Measurements from ENCODE around the gene C4orf50.

C4orf50 gene

GRCh38 chr4:5888222-5889001 is 129.8 kb downstream of the C4orf50 start:
- no peak for TF ChIP-seq ESRRG (CRISPR knock-in tag; IDR thresholded peaks at IDR 0.05)
- no peak for TF ChIP-seq PATZ1 (CRISPR knock-in tag; IDR thresholded peaks at IDR 0.05; ENCODE audit: borderline replicate concordance)
- TF ChIP-seq OSR1 (CRISPR knock-in tag; IDR thresholded peaks at IDR 0.05) = no peak
- TF ChIP-seq PPARA (CRISPR knock-in tag; IDR thresholded peaks at IDR 0.05; ENCODE audit: borderline replicate concordance) = no peak
- no peak; the same call in 2 of the 3 replicates for ATAC-seq

- no peak for TF ChIP-seq RARB (CRISPR knock-in tag; IDR thresholded peaks at IDR 0.05)
- TF ChIP-seq ISL1 (CRISPR knock-in tag; IDR thresholded peaks at IDR 0.05) = no peak
- no peak for TF ChIP-seq ZNF565 (CRISPR knock-in tag; conservative IDR thresholded peaks at IDR 0.05; ENCODE audit: low read depth)
- TF ChIP-seq GLIS3 (CRISPR knock-in tag; IDR thresholded peaks at IDR 0.05) = no peak
- no peak for TF ChIP-seq ZC3H10 (CRISPR knock-in tag; IDR thresholded peaks at IDR 0.05)
- no peak for TF ChIP-seq ESRRG (CRISPR knock-in tag; IDR thresholded peaks at IDR 0.05)
- no peak for TF ChIP-seq OSR1 (CRISPR knock-in tag; IDR thresholded peaks at IDR 0.05)
- peak; percentile 27; the same call in 2 of the 3 replicates for ATAC-seq
Measured at GRCh38 chr4:5887361-5888221, 130.6 kb downstream of the C4orf50 start.

- TF ChIP-seq TSHZ2 (CRISPR knock-in tag; IDR thresholded peaks at IDR 0.05) (no peak), CREB5 (CRISPR knock-in tag; IDR thresholded peaks at IDR 0.05; ENCODE audit: low read depth) (no peak), ZNF8 (CRISPR knock-in tag; IDR thresholded peaks at IDR 0.05) (no peak), CSDC2 (CRISPR knock-in tag; IDR thresholded peaks at IDR 0.05) (no peak), OSR1 (CRISPR knock-in tag; IDR thresholded peaks at IDR 0.05) (no peak), POU6F1 (CRISPR knock-in tag; IDR thresholded peaks at IDR 0.05; ENCODE audit: borderline replicate concordance, low read depth) (no peak), ZFP30 (CRISPR knock-in tag; IDR thresholded peaks at IDR 0.05) (no peak), SNAI2 (CRISPR knock-in tag; IDR thresholded peaks at IDR 0.05) (no peak), PPARA (CRISPR knock-in tag; IDR thresholded peaks at IDR 0.05; ENCODE audit: borderline replicate concordance) (no peak), ARNTL (CRISPR knock-in tag; IDR thresholded peaks at IDR 0.05; ENCODE audit: borderline replicate concordance, low read depth) (no peak), TCF4 (CRISPR knock-in tag; IDR thresholded peaks at IDR 0.05; ENCODE audit: borderline replicate concordance) (no peak), TOX (CRISPR knock-in tag; IDR thresholded peaks at IDR 0.05; ENCODE audit: borderline replicate concordance) (no peak)
- ATAC-seq = no peak
Measured at GRCh38 chr4:5887011-5887360, 131.2 kb downstream of the C4orf50 start.

- ATAC-seq = no peak
- TF ChIP-seq POU6F1 (CRISPR knock-in tag; IDR thresholded peaks at IDR 0.05; ENCODE audit: borderline replicate concordance, low read depth) (no peak), PPARA (CRISPR knock-in tag; IDR thresholded peaks at IDR 0.05; ENCODE audit: borderline replicate concordance) (no peak), ARNTL (CRISPR knock-in tag; IDR thresholded peaks at IDR 0.05; ENCODE audit: borderline replicate concordance, low read depth) (no peak), ESRRG (CRISPR knock-in tag; IDR thresholded peaks at IDR 0.05) (no peak), BACH2 (CRISPR knock-in tag; IDR thresholded peaks at IDR 0.05; ENCODE audit: borderline replicate concordance) (no peak), TSHZ2 (CRISPR knock-in tag; IDR thresholded peaks at IDR 0.05) (no peak), ISL1 (CRISPR knock-in tag; IDR thresholded peaks at IDR 0.05) (no peak), CSDC2 (CRISPR knock-in tag; IDR thresholded peaks at IDR 0.05) (no peak), RARB (CRISPR knock-in tag; IDR thresholded peaks at IDR 0.05) (no peak), SNAI2 (CRISPR knock-in tag; IDR thresholded peaks at IDR 0.05) (no peak), ZNF565 (CRISPR knock-in tag; conservative IDR thresholded peaks at IDR 0.05; ENCODE audit: low read depth) (no peak), ZFP30 (CRISPR knock-in tag; IDR thresholded peaks at IDR 0.05) (no peak), TOX (CRISPR knock-in tag; IDR thresholded peaks at IDR 0.05; ENCODE audit: borderline replicate concordance) (no peak)
Measured at GRCh38 chr4:5885733-5886132, 132.5 kb downstream of the C4orf50 start.

All from SK-N-SH treated with all-trans-retinoic acid at 6 μM for 48 hours (cell line).